ENCODE measurements around the gene CTNNA2.

The CTNNA2 gene

GRCh38 chr2:79972661-79973060 lies 459.8 kb downstream of the CTNNA2 start:
- Histone ChIP-seq H4K20me1 (ENCODE audit: insufficient read depth, low read length) (no peaks in the 10 kb centered on the region), H3K4me1 (ENCODE audit: insufficient read depth, low read length) (no peaks in the 10 kb centered on the region), H3K27me3 (ENCODE audit: insufficient read depth, low read length, poor library complexity) (no peaks in the 10 kb centered on the region), H3K4me3 (ENCODE audit: low read depth in 1 of 2, low read length in 2 of 2) (no peak overlapping the region), H3K4me2 (ENCODE audit: insufficient read depth, low read length) (no peak overlapping the region), H3K27ac (ENCODE audit: low read length) (no peak overlapping the region), H2AFZ (ENCODE audit: low read depth, low read length) (no peak overlapping the region), H3K9ac (ENCODE audit: low read depth, low read length) (no peak overlapping the region), H3K79me2 (ENCODE audit: insufficient read depth, low read length) (no peaks in the 10 kb centered on the region), H3K9me3 (ENCODE audit: insufficient read depth, low read length, severe bottlenecking) (no peaks in the 10 kb centered on the region), H3K36me3 (ENCODE audit: insufficient read depth, low read length) (no peaks in the 10 kb centered on the region)
- TF ChIP-seq CTCF (IDR thresholded peaks at IDR 0.05; ENCODE audit: borderline replicate concordance, extremely low read depth, low read length, poor library complexity, severe bottlenecking) (no peak), EZH2 (IDR thresholded peaks at IDR 0.05; ENCODE audit: borderline replicate concordance, low read depth, low read length, severe bottlenecking) (no peak)
- DNase-seq (no peak), ATAC-seq (ENCODE audit: insufficient read depth, low read depth) (no peak)

GRCh38 chr2:79975791-79976565 lies 463.1 kb downstream of the CTNNA2 start:
- Histone ChIP-seq H3K9ac (ENCODE audit: low read depth, low read length) (no peak overlapping the region), H3K79me2 (ENCODE audit: insufficient read depth, low read length) (no peaks in the 10 kb centered on the region), H2AFZ (ENCODE audit: low read depth, low read length) (no peak overlapping the region), H4K20me1 (ENCODE audit: insufficient read depth, low read length) (no peaks in the 10 kb centered on the region), H3K27me3 (ENCODE audit: insufficient read depth, low read length, poor library complexity) (no peaks in the 10 kb centered on the region), H3K27ac (ENCODE audit: low read length) (no peak overlapping the region), H3K4me1 (ENCODE audit: insufficient read depth, low read length) (no peaks in the 10 kb centered on the region), H3K36me3 (ENCODE audit: insufficient read depth, low read length) (no peaks in the 10 kb centered on the region), H3K9me3 (ENCODE audit: insufficient read depth, low read length, severe bottlenecking) (no peaks in the 10 kb centered on the region), H3K4me3 (ENCODE audit: low read depth in 1 of 2, low read length in 2 of 2) (no peak overlapping the region), H3K4me2 (ENCODE audit: insufficient read depth, low read length) (no peak overlapping the region)
- DNase-seq (no peak), ATAC-seq (ENCODE audit: insufficient read depth, low read depth) (no peak)
- TF ChIP-seq EZH2 (IDR thresholded peaks at IDR 0.05; ENCODE audit: borderline replicate concordance, low read depth, low read length, severe bottlenecking) (no peak), CTCF (IDR thresholded peaks at IDR 0.05; ENCODE audit: borderline replicate concordance, extremely low read depth, low read length, poor library complexity, severe bottlenecking) (no peak)

GRCh38 chr2:79977792-79978191 lies 464.9 kb downstream of the CTNNA2 start:
- H3K36me3 ChIP-seq (ENCODE audit: insufficient read depth, low read length): no peaks in the 10 kb centered on the region
- ATAC-seq (ENCODE audit: insufficient read depth, low read depth) (no peak), DNase-seq (no peak)
- H3K27ac ChIP-seq (ENCODE audit: low read length): no peak overlapping the region
- no peaks in the 10 kb centered on the region for H3K27me3 ChIP-seq (ENCODE audit: insufficient read depth, low read length, poor library complexity)
- no peaks in the 10 kb centered on the region for H3K79me2 ChIP-seq (ENCODE audit: insufficient read depth, low read length)
- H3K4me2 ChIP-seq (ENCODE audit: insufficient read depth, low read length): no peak overlapping the region
- H2AFZ ChIP-seq (ENCODE audit: low read depth, low read length): no peak overlapping the region
- no peaks in the 10 kb centered on the region for H4K20me1 ChIP-seq (ENCODE audit: insufficient read depth, low read length)
- no peaks in the 10 kb centered on the region for H3K9me3 ChIP-seq (ENCODE audit: insufficient read depth, low read length, severe bottlenecking)
- TF ChIP-seq EZH2 (IDR thresholded peaks at IDR 0.05; ENCODE audit: borderline replicate concordance, low read depth, low read length, severe bottlenecking): no peak
- no peak for TF ChIP-seq CTCF (IDR thresholded peaks at IDR 0.05; ENCODE audit: borderline replicate concordance, extremely low read depth, low read length, poor library complexity, severe bottlenecking)
- H3K9ac ChIP-seq (ENCODE audit: low read depth, low read length): no peak overlapping the region
- H3K4me3 ChIP-seq (ENCODE audit: low read depth in 1 of 2, low read length in 2 of 2): no peak overlapping the region
- no peaks in the 10 kb centered on the region for H3K4me1 ChIP-seq (ENCODE audit: insufficient read depth, low read length)
